Measurements from ENCODE around the gene C1QTNF8. TPM values are rescaled to one million over a fixed set of nuclear protein-coding genes. Genes with fewer than 3 reads are reported as not detected.

C1QTNF8 gene
- total and polyA plus RNA-seq, 2 of the 13 experiments (the other 11 are each of a cell fraction or from before 2014, with no cell fraction given), result 0.09 TPM; not detected in 1

DNA sequence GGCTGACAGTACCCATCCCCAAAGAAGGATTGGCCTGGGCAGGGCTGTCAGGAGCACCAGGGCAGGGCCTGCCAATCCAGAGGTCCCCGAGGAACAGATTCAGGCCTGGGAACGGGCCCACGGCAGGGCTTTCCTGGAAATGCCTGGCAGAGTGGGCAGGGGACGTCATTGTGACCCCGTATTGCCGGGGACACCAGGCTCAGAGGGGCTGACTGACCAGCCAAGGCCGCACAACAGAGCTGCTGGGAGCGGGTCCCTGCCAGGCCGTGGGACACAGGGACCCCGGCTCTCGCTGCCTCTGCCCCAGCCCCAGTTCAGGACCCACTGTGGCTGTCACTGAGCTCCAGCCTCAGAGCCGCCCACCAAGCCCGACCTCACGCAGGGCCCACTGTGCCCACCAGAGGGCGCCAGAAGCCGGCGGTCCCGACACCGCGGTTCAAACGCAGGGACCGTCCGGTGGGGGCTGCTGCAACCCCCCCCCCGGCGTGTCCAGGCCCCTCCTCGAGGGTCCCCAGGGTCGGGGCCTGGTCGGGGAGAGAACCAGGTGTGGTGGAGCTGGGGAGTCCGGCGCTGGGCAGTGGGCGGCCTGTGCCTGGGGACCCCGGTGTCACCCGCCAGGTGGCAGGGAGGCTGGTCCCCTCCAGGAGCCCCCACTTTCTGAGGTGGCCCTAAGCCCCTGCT, 38.7 kb downstream of the C1QTNF8 start:
- Histone ChIP-seq H3K4me3 (replicated peaks in 1 of 3; ENCODE audit: insufficient read depth in 1 of 3, low read depth in 2 of 3, low read length in 3 of 3) (no peak overlapping the region), H3K36me3 (replicated peaks in 1 of 2; ENCODE audit: control insufficient read depth in 1 of 2, insufficient read depth in 2 of 2, low read length in 2 of 2) (no peaks in the 10 kb centered on the region), H3K9ac (ENCODE audit: insufficient read depth, low read depth, low read length) (no peak overlapping the region), H4K20me1 (ENCODE audit: insufficient read depth, low read length) (peaks cover 2% of the 10 kb centered on the region; the same call in 1 of the 2 replicates), H3K27me3 (ENCODE audit: control insufficient read depth in 1 of 2, insufficient read depth in 2 of 2, low read length in 2 of 2) (peaks cover 19 to 52% of the 10 kb centered on the region in 2 experiments), H3K27ac (ENCODE audit: extremely low read length, insufficient read depth, low read length) (no peak overlapping the region), H3K9me3 (ENCODE audit: low read length) (no peaks in the 10 kb centered on the region), H2AFZ (ENCODE audit: low read length) (no peak overlapping the region), H3K4me1 (ENCODE audit: insufficient read depth, low read length) (no peaks in the 10 kb centered on the region), H3K79me2 (ENCODE audit: insufficient read depth, low read length) (no peaks in the 10 kb centered on the region), H3K4me2 (ENCODE audit: low read depth, low read length) (no peak overlapping the region)
- no peak for FAIRE-seq
- no peak for DNase-seq (ENCODE audit: low spot score)
- POLR2A ChIA-PET, result no interaction called here
- in situ Hi-C loops (cut with HindIII; ENCODE audit: extremely low pct_ligation_motif_present, low pct_unique_long_range_greater_than_20kb) (no loop called here), intact Hi-C loops (cut with micrococcal nuclease; ENCODE audit: unreplicated experiment) (no loop called here)
- BruUV-seq (replicated peaks), result no TSS peak
- CTCF ChIA-PET (ENCODE audit: low intra/inter-chr PET ratio, low total read pairs), result interaction anchor here (1.5 to 4.4 kb wide), 3 partner anchors 45 to 244 kb away, joined by 6 to 42 read pairs (median 20); no protein-coding TSS in a partner anchor
- ATAC-seq, result peak; percentile 56
- WGBS (ENCODE audit: low lambda C conversion rate), result 33% methylated on average over 3 of the region's 33 CpGs
- TF ChIP-seq, protein P1, sequence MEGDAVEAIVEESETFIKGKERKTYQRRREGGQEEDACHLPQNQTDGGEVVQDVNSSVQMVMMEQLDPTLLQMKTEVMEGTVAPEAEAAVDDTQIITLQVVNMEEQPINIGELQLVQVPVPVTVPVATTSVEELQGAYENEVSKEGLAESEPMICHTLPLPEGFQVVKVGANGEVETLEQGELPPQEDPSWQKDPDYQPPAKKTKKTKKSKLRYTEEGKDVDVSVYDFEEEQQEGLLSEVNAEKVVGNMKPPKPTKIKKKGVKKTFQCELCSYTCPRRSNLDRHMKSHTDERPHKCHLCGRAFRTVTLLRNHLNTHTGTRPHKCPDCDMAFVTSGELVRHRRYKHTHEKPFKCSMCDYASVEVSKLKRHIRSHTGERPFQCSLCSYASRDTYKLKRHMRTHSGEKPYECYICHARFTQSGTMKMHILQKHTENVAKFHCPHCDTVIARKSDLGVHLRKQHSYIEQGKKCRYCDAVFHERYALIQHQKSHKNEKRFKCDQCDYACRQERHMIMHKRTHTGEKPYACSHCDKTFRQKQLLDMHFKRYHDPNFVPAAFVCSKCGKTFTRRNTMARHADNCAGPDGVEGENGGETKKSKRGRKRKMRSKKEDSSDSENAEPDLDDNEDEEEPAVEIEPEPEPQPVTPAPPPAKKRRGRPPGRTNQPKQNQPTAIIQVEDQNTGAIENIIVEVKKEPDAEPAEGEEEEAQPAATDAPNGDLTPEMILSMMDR (CRISPR knock-in tag; IDR thresholded peaks at IDR 0.05), result peak; percentile 92
- peak; percentile 94 for TF ChIP-seq RAD21 (CRISPR knock-in tag; IDR thresholded peaks at IDR 0.05)
- TF ChIP-seq ZBTB7B (CRISPR knock-in tag; IDR thresholded peaks at IDR 0.05), result peak; percentile 70; the same call in 1 of the 2 replicates
- TF ChIP-seq YY1 (IDR thresholded peaks at IDR 0.05; ENCODE audit: insufficient read depth, insufficient replicate concordance, low read depth, low read length), result peak; percentile 44
- TF ChIP-seq SMC3 (IDR thresholded peaks at IDR 0.05; ENCODE audit: low read length), result peak; percentile 53; the same call in 1 of the 2 replicates
- TF ChIP-seq KDM2A (CRISPR knock-in tag; IDR thresholded peaks at IDR 0.05; ENCODE audit: borderline replicate concordance, low read depth), result peak; percentile 72; the same call in 1 of the 2 replicates
- TF ChIP-seq SRSF1 (optimal IDR thresholded peaks at IDR 0.05; ENCODE audit: low read depth, low read length), result peak; percentile 88
- TF ChIP-seq STAG1 (CRISPR knock-in tag; IDR thresholded peaks at IDR 0.05), result peak; percentile 93
- TF ChIP-seq, protein P2, sequence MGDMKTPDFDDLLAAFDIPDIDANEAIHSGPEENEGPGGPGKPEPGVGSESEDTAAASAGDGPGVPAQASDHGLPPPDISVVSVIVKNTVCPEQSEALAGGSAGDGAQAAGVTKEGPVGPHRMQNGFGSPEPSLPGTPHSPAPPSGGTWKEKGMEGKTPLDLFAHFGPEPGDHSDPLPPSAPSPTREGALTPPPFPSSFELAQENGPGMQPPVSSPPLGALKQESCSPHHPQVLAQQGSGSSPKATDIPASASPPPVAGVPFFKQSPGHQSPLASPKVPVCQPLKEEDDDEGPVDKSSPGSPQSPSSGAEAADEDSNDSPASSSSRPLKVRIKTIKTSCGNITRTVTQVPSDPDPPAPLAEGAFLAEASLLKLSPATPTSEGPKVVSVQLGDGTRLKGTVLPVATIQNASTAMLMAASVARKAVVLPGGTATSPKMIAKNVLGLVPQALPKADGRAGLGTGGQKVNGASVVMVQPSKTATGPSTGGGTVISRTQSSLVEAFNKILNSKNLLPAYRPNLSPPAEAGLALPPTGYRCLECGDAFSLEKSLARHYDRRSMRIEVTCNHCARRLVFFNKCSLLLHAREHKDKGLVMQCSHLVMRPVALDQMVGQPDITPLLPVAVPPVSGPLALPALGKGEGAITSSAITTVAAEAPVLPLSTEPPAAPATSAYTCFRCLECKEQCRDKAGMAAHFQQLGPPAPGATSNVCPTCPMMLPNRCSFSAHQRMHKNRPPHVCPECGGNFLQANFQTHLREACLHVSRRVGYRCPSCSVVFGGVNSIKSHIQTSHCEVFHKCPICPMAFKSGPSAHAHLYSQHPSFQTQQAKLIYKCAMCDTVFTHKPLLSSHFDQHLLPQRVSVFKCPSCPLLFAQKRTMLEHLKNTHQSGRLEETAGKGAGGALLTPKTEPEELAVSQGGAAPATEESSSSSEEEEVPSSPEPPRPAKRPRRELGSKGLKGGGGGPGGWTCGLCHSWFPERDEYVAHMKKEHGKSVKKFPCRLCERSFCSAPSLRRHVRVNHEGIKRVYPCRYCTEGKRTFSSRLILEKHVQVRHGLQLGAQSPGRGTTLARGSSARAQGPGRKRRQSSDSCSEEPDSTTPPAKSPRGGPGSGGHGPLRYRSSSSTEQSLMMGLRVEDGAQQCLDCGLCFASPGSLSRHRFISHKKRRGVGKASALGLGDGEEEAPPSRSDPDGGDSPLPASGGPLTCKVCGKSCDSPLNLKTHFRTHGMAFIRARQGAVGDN (CRISPR knock-in tag; IDR thresholded peaks at IDR 0.05), result peak; percentile 40; the same call in 1 of the 2 replicates
- TF ChIP-seq, protein P3, sequence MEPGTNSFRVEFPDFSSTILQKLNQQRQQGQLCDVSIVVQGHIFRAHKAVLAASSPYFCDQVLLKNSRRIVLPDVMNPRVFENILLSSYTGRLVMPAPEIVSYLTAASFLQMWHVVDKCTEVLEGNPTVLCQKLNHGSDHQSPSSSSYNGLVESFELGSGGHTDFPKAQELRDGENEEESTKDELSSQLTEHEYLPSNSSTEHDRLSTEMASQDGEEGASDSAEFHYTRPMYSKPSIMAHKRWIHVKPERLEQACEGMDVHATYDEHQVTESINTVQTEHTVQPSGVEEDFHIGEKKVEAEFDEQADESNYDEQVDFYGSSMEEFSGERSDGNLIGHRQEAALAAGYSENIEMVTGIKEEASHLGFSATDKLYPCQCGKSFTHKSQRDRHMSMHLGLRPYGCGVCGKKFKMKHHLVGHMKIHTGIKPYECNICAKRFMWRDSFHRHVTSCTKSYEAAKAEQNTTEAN (CRISPR knock-in tag; conservative IDR thresholded peaks at IDR 0.05), result no peak
- no peak for TF ChIP-seq YEATS4 (CRISPR knock-in tag; IDR thresholded peaks at IDR 0.05; ENCODE audit: borderline replicate concordance)
- TF ChIP-seq, protein P4, sequence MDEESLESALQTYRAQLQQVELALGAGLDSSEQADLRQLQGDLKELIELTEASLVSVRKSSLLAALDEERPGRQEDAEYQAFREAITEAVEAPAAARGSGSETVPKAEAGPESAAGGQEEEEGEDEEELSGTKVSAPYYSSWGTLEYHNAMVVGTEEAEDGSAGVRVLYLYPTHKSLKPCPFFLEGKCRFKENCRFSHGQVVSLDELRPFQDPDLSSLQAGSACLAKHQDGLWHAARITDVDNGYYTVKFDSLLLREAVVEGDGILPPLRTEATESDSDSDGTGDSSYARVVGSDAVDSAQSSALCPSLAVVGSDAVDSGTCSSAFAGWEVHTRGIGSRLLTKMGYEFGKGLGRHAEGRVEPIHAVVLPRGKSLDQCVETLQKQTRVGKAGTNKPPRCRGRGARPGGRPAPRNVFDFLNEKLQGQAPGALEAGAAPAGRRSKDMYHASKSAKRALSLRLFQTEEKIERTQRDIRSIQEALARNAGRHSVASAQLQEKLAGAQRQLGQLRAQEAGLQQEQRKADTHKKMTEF (CRISPR knock-in tag; IDR thresholded peaks at IDR 0.05), result peak; percentile 20; the same call in 1 of the 2 replicates
- 0 out of 2 replicates have a peak, but pooled peaks have one; percentile 64 for TF ChIP-seq MTF2 (CRISPR knock-in tag; IDR thresholded peaks at IDR 0.05; ENCODE audit: borderline replicate concordance)
